GM19043 (cell line): ENCODE results near the gene SLIT3.

Source experiments
- ATAC-seq: cut with Tn5 transposase; IDR thresholded peaks from one replicate; pipeline ENCODE4 v1.9.1; 2021; ENCODE audit warnings: low read depth; ENCODE audit not compliant: unreplicated experiment

SLIT3 gene

DNA sequence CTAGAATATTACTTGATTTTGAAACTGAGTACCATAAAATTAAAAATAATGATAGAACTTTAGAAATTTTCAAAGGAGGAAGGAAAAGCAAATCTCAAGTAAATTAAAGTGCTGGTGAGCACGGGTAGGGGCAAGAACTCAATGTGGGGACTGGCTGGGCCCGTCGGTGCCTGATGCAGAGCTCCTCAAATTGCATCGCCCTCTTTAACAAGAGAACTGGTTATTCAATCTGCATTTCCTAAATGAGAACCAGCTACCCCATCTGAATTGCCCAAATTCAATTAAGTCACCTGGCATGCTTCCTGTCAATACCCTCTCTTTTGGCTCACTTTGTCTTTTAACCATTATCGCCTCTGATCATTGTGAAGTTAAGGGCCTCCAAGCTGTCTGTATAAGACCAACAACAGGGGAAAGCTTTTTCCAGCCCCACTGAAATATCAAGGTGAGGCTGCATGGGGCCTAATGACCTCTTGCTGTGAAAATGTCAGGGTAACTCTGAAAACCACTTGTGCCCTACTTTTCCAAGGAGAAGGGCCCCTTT lies 316.7 kb downstream of the SLIT3 start:
- no peak for ATAC-seq

GRCh38 chr5:168979135-168979534 lies 321.8 kb downstream of the SLIT3 start:
- ATAC-seq = no peak

- ATAC-seq = no peak
Observed at GRCh38 chr5:168978500-168978899, 322.4 kb downstream of the SLIT3 start.

- no peak for ATAC-seq
Observed at GRCh38 chr5:168978015-168978414, 322.9 kb downstream of the SLIT3 start.

GRCh38 chr5:168976311-168976970 lies 324.5 kb downstream of the SLIT3 start:
- no peak for ATAC-seq

DNA sequence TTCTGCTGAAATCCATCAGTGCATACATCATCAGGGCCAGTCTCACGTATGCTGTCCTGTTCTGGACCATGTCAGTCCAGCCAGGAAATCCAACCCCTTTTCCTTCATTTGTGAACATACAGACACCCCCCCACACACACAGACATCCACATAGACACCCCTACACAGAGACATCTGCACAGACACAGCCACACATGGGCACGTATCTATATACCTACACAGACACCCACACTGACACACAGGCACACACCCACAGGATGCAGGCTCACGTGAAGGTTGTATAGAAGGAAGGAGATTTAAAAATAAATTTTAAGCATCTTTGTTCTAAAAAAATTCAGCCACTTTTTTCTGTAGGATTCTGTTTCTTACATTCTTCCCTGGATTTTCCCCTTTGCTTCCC lies 325.6 kb downstream of the SLIT3 start:
- ATAC-seq = no peak

- no peak for ATAC-seq
Observed at GRCh38 chr5:168974082-168974481, 326.9 kb downstream of the SLIT3 start.

DNA sequence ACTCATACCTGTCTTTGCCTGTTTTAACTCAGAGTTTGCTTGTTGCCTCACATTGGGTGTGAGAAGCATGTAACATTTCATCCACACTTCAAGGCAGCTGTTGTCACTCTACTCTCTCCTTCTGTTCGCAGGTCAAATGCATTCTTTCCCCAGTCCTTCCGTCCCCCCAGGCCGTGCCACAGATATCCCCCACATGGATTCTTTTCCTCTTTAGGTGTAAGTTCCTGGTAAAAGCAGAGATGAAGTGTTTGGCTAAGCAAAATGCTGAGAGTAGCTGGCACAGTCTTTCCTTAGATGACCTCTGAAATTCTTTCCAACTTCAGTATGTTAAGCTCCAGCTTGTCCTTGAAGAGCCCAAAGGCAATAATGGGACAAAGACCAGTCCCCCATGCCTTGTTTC lies 328.2 kb downstream of the SLIT3 start:
- ATAC-seq = no peak

- ATAC-seq = no peak
Observed at GRCh38 chr5:168971100-168971499, 329.8 kb downstream of the SLIT3 start.

DNA sequence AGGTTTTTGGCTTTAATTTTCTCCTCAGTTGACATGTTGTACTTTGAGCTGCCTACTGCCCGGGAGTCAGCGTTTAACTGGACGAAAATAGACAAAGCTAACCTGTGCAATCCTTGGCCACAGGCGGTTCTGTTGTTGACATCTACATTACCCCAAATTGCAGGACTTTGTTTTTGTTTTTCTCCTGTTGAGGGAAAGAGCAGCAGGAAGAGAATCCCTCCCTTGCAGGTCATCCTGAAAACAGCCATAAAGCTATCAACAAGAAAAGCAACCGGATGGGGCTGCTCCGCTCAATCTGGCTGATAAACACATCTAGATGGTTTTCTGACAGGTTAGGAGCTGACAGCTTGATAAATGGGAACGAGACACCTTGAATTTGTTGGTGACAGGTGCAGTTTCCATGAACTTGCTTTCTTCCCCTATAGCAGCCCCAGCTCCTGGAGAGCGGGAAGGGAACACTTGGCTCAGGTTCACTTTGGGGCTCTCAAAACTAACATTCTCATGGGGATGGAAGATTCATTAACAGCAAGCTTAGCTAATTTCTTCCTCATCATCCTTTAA lies 331.5 kb downstream of the SLIT3 start:
- no peak for ATAC-seq

DNA sequence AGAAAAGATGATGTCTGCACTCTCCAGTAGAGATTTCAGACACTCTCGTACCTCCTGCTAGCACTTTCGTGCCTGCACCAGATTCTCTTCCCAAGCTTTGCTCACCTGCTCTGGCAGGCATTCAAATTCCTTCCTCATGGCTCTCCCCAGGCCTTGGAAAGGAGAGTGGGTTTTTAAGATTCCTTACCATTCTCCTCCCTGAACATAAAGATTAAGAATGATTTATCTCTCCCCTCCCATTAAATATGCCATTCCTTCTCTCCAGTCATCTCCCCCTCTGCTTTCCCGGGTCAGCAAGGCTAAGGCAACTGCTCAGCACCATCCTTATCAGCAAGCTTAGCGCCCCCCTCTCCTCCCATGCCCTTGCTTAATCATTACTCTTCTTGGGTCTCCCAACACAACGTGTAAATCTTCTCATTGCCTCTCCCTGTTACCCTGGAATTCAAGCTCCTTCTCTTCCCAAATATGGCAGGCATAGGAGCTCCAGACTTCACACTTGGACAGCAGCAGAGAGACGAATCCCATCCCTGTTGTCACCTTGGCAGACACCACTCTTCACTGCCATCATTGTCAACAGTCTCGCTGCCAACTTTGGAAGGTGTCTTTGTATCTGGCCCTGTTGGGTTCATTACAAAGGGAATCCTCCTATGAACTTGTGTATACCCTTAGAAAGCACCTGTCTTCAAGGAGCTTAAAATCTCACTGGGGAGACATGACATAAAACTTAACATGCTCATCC lies 332.9 kb downstream of the SLIT3 start:
- no peak for ATAC-seq

- no peak for ATAC-seq
Observed at GRCh38 chr5:168965638-168966037, 335.3 kb downstream of the SLIT3 start.

DNA sequence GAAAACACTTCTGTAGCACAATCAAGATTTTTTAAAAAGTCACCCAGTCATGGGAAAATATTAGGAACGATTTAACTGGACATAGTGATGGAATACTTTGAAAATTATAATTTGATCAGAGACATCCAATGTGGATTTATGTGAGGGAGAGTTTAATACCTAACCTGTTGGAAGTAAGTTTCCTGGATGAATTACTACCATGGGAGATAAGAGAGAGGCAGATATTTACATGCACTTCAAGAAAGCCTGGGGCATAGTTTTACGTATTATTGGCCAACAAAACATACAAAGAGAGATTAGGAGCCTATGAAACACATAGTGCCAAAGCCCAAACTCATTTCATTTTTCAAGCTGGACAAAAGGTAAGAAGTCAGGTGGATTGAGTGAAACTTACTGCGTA lies 336.8 kb downstream of the SLIT3 start:
- no peak for ATAC-seq

GRCh38 chr5:168962306-168962705 lies 338.6 kb downstream of the SLIT3 start:
- ATAC-seq = no peak

- ATAC-seq = no peak
Observed at GRCh38 chr5:168961681-168962080, 339.3 kb downstream of the SLIT3 start.

- no peak for ATAC-seq
Observed at GRCh38 chr5:168960497-168960896, 340.4 kb downstream of the SLIT3 start.

- no peak for ATAC-seq
Observed at GRCh38 chr5:168953351-168953750, 347.6 kb downstream of the SLIT3 start.

DNA sequence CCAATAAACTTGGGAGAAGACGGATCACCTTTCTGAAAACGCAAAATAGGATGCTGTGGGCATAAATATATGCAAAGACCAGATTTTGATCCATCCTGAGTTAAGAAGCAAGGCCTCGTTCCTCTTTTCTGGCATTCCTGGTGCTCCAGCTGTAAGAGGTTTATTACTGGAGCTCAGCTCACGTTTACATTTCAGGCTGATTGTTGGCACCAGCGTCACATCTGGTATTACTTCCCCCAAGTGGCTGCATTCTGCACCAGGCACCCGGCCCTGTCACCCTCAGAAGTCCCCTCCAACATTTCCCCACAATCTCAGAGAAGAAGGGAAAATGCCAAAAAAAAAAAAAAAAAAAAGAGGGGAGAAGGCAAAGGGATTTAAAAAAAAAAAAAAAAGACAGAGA lies 348.7 kb downstream of the SLIT3 start:
- no peak for ATAC-seq

GRCh38 chr5:168951769-168952168 lies 349.2 kb downstream of the SLIT3 start:
- no peak for ATAC-seq

GRCh38 chr5:168951356-168951755 lies 349.6 kb downstream of the SLIT3 start:
- no peak for ATAC-seq

DNA sequence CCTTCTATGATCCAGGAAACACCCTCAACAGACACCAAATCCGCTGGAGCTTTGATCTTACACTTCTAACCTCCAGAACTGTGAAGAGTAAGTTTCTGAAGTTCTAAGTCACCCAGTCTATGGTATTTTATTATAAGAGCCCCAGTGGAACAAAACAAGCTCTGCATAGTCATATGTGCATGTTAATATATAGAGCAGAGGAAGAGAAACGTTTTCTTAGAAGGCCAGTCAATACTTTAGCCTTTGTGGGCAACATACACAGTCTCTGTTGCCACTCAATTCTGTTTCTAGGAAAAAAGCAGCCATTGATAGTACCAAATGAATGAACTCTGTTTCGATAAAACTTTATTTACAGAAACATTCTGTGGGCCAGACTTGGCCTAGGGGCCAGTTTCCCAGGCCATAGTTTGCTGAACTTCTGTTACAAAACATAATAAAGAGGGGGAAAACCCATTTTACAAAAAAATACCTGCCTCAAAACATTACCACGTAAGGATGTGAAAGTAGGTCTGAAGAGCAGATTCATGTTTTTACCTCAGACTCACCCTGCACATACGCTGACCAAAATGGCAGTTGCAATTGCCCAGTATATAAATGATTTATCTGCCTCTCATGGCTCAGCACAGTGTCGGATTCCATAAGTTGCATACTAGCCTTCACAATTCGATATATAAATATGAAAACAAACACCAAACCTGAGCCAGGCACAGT lies 350.5 kb downstream of the SLIT3 start:
- ATAC-seq = no peak
